Endodermal cell (in vitro differentiated cells): ENCODE measurements around the gene PDILT. TPM values are rescaled to one million over a fixed set of nuclear protein-coding genes. Genes with fewer than 3 reads are reported as not detected.

Experiments
- DNase-seq: peaks from one replicate; pipeline ENCODE4 v3.0.0-alpha.2; 2017
- H3K27ac ChIP-seq: 2 replicates; pipeline ENCODE4 v1.5.1; 2013; ENCODE audit warnings: mild to moderate bottlenecking, low read depth, low read length, moderate library complexity
- H3K27me3 ChIP-seq: 2 replicates; pipeline ENCODE4 v1.6.1; 2013; ENCODE audit warnings: mild to moderate bottlenecking, low read length, moderate library complexity; ENCODE audit not compliant: insufficient read depth, control insufficient read depth, poor library complexity, severe bottlenecking
- H3K36me3 ChIP-seq: 2 replicates; pipeline ENCODE4 v1.7.0; 2013; ENCODE audit warnings: mild to moderate bottlenecking, low read length, moderate library complexity; ENCODE audit not compliant: control insufficient read depth, insufficient read depth
- H3K4me1 ChIP-seq: one replicate; pipeline ENCODE4 v1.7.0; 2013; ENCODE audit warnings: low read length; ENCODE audit not compliant: control insufficient read depth, insufficient read depth
- H3K4me3 ChIP-seq: 2 replicates; pipeline ENCODE4 v1.5.1; 2013; ENCODE audit warnings: mild to moderate bottlenecking, low read length, moderate library complexity
- H3K9ac ChIP-seq: 2 replicates; pipeline ENCODE4 v1.6.1; 2013; ENCODE audit warnings: mild to moderate bottlenecking, low read length, moderate library complexity; ENCODE audit not compliant: poor library complexity, severe bottlenecking; ENCODE audit errors: extremely low read depth
- H3K9me3 ChIP-seq: 2 replicates; pipeline ENCODE4 v1.6.1; 2013; ENCODE audit warnings: mild to moderate bottlenecking, low read length, moderate library complexity; ENCODE audit not compliant: control insufficient read depth
- H3K27ac Mint-ChIP-seq: 2 replicates; pipeline ENCODE4 v1.8.0; 2020; ENCODE audit warnings: mixed read lengths
- H3K27me3 Mint-ChIP-seq: 2 replicates; pipeline ENCODE4 v1.8.0; 2021; ENCODE audit warnings: mild to moderate bottlenecking, mixed read lengths; ENCODE audit not compliant: insufficient read depth
- H3K36me3 Mint-ChIP-seq: 2 replicates; pipeline ENCODE4 v1.8.0; 2020; ENCODE audit warnings: low read depth, mixed read lengths
- H3K4me1 Mint-ChIP-seq: 2 replicates; pipeline ENCODE4 v1.8.0; 2020; ENCODE audit warnings: mixed read lengths
- H3K4me3 Mint-ChIP-seq: 2 replicates; pipeline ENCODE4 v1.8.0; 2020; ENCODE audit warnings: mild to moderate bottlenecking, moderate library complexity, mixed read lengths
- H3K9me3 Mint-ChIP-seq: 2 replicates; pipeline ENCODE4 v1.8.0; 2020; ENCODE audit warnings: mild to moderate bottlenecking, mixed read lengths
- WGBS, 2 experiments: methylation state at CpG; one replicate each; pipeline versions ENCODE4 v1.1.5 to v1.1.7; 2013; ENCODE audit warnings: missing lambda C conversion rate in 2 of 2, mixed read lengths in 1 of 2; ENCODE audit not compliant: insufficient coverage in 1 of 2, insufficient read length in 1 of 2; 5-methylcytosine and 5-hydroxymethylcytosine counted together
- total RNA-seq, 2 donors: library from RNA; stranded (reverse); fragmentation: NEBNext Ultra II Directional in 1 of 2; extraction: Animal tissue kit (Norgen Biotek cat#: 25700) in 1 of 2; gene quantifications; 2 replicates in 1 of 2; 3 replicates in 1 of 2; pipeline ENCODE4 v1.2.1, GENCODE V29; 2021
- TF ChIP-seq, protein P1 (sequence below): fragments of 200-600 bp; sonication (generic); conservative IDR thresholded peaks from 2 replicates; pipeline ENCODE4 v1.5.0; 2021; ENCODE audit warnings: antibody characterized with exemption, mild to moderate bottlenecking

Gene PDILT
- total RNA-seq, 2 donors from 2014 or later: not detected

GRCh38 chr16:20317117-20317516, 87.4 kb downstream of the PDILT start:
- H3K4me3 Mint-ChIP-seq: no peak overlapping the region
- Histone ChIP-seq H3K9ac (no peak overlapping the region), H3K36me3 (no peaks in the 10 kb centered on the region), H3K27ac (no peak overlapping the region), H3K4me1 (no peaks in the 10 kb centered on the region), H3K27me3 (no peaks in the 10 kb centered on the region), H3K9me3 (no peaks in the 10 kb centered on the region), H3K4me3 (no peak overlapping the region)
- DNase-seq: no peak
- H3K36me3 Mint-ChIP-seq: no peaks in the 10 kb centered on the region
- H3K27ac Mint-ChIP-seq: no peak overlapping the region
- TF ChIP-seq, protein P1, sequence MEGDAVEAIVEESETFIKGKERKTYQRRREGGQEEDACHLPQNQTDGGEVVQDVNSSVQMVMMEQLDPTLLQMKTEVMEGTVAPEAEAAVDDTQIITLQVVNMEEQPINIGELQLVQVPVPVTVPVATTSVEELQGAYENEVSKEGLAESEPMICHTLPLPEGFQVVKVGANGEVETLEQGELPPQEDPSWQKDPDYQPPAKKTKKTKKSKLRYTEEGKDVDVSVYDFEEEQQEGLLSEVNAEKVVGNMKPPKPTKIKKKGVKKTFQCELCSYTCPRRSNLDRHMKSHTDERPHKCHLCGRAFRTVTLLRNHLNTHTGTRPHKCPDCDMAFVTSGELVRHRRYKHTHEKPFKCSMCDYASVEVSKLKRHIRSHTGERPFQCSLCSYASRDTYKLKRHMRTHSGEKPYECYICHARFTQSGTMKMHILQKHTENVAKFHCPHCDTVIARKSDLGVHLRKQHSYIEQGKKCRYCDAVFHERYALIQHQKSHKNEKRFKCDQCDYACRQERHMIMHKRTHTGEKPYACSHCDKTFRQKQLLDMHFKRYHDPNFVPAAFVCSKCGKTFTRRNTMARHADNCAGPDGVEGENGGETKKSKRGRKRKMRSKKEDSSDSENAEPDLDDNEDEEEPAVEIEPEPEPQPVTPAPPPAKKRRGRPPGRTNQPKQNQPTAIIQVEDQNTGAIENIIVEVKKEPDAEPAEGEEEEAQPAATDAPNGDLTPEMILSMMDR: no peak
- peaks cover 23% of the 10 kb centered on the region for H3K27me3 Mint-ChIP-seq
- no peaks in the 10 kb centered on the region for H3K4me1 Mint-ChIP-seq
- 88 to 89% methylated on average over 7 to 8 of the region's 8 CpGs for WGBS, 2 experiments
- H3K9me3 Mint-ChIP-seq: no peaks in the 10 kb centered on the region

DNA sequence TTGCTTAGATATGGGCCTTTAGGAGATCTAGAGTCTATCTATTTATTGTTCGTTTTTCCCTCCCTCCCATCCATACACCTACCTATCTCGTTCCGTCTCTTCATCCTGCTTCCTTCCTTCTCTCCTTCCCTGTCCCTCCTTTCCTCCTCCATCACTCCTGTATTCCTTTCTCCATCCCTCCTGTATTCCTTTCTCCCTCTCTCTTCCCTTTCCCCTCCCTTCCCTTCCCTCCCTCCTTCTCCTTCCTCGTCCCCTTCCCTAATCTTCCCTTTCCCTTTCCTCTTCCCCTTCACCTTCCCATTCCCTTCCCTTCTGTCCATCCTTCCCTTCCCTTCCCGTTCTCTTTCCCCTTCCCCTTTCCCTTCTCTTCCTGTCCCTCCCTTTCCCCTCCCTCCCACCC, 87.8 kb downstream of the PDILT start:
- H3K4me1 ChIP-seq: no peaks in the 10 kb centered on the region
- no peak overlapping the region for H3K4me3 ChIP-seq
- no peak overlapping the region for H3K9ac ChIP-seq
- no peak overlapping the region for H3K27ac ChIP-seq
- H3K27me3 Mint-ChIP-seq: peaks cover 20% of the 10 kb centered on the region
- no peak overlapping the region for H3K4me3 Mint-ChIP-seq
- TF ChIP-seq, protein P1: no peak
- no peaks in the 10 kb centered on the region for H3K9me3 Mint-ChIP-seq
- H3K9me3 ChIP-seq: no peaks in the 10 kb centered on the region
- 76 to 90% methylated on average over 5 of the region's 5 CpGs for WGBS, 2 experiments
- no peak overlapping the region for H3K27ac Mint-ChIP-seq
- no peaks in the 10 kb centered on the region for H3K27me3 ChIP-seq
- no peaks in the 10 kb centered on the region for H3K4me1 Mint-ChIP-seq
- no peaks in the 10 kb centered on the region for H3K36me3 Mint-ChIP-seq
- no peak for DNase-seq
- no peaks in the 10 kb centered on the region for H3K36me3 ChIP-seq

DNA sequence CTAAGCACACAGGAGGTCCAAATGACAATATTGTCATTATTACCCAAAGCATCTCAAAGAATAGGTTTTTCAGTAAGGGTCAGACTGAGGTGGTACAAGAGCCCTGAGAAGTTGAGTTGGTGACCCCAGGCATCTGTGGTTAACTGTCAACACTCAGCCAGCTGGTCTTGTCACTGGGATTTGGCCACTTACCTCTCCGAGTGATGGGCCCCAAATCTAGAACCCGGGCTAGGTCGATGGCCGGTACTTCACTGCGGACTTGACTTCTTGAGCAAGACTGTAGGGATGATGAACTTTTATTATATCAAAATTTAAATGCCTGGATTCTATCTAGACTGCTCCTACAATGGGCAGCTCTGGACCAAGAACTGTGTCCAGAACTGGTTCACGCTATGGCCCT, 88.8 kb downstream of the PDILT start:
- H3K27me3 Mint-ChIP-seq: peaks cover 15% of the 10 kb centered on the region
- Histone ChIP-seq H3K27me3 (no peaks in the 10 kb centered on the region), H3K36me3 (no peaks in the 10 kb centered on the region), H3K27ac (no peak overlapping the region), H3K4me3 (no peak overlapping the region), H3K4me1 (no peaks in the 10 kb centered on the region), H3K9me3 (no peaks in the 10 kb centered on the region), H3K9ac (no peak overlapping the region)
- DNase-seq: no peak
- no peaks in the 10 kb centered on the region for H3K9me3 Mint-ChIP-seq
- WGBS, 2 experiments: 92 to 100% methylated on average over 1 to 6 of the region's 6 CpGs
- no peak overlapping the region for H3K27ac Mint-ChIP-seq
- TF ChIP-seq, protein P1: no peak
- H3K36me3 Mint-ChIP-seq: no peaks in the 10 kb centered on the region
- H3K4me1 Mint-ChIP-seq: no peaks in the 10 kb centered on the region
- H3K4me3 Mint-ChIP-seq: no peak overlapping the region
